ENCODE measurements around the gene MAEA. TPM values are rescaled to one million over a fixed set of nuclear protein-coding genes. Genes with fewer than 3 reads are reported as not detected.

MAEA gene
- total RNA-seq, 1 donor from 2014 or later = 38.2 TPM

DNA sequence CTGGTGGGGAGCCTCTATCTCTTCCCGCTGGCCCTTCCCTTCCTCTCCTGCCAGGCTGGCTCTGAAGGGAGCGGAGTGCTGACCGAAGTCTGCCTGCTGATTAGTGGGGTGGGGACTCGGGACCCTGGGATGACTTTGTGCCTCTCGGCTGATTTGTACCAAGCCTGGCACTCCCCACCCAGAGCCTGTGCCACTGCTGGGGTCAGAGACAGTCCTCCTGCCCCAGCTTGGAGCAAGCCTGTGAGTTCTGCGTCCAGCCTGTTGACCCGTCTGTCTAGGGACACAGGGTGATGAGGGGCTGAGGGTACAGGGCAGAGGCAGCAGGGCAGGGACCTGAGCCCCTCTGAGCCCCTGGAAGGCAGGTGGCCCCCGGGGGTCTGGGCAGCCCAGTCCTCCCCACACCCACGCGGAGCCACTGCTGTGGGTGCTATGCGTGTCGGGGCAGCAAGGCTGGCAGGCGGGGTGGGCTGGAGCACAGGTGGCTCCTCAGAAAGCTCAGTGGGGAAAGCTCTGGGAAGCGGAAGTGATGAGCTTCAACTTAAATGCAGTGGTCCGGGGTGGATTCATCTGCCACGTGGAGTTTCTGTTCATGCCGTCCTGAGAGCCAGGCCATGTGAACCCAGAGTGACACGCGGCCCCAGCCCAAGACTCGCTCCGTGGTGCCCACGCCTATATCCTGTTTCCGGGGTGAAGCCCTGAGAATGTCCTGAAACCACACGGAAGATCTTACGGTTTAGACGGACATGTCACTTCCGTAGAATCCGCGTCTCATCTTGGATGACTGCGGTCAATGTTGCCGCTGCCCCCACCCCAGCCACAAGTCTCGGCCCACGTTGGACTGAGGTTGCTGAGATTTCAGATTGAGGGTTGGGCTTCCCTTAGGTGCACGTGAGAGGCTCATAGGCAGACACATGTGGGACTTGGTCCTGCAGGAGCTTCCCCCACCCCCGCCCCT, 36.3 kb downstream of the MAEA start:
- H3K36me3 ChIP-seq = no peaks in the 10 kb centered on the region
- H3K4me3 Mint-ChIP-seq = no peak overlapping the region

DNA sequence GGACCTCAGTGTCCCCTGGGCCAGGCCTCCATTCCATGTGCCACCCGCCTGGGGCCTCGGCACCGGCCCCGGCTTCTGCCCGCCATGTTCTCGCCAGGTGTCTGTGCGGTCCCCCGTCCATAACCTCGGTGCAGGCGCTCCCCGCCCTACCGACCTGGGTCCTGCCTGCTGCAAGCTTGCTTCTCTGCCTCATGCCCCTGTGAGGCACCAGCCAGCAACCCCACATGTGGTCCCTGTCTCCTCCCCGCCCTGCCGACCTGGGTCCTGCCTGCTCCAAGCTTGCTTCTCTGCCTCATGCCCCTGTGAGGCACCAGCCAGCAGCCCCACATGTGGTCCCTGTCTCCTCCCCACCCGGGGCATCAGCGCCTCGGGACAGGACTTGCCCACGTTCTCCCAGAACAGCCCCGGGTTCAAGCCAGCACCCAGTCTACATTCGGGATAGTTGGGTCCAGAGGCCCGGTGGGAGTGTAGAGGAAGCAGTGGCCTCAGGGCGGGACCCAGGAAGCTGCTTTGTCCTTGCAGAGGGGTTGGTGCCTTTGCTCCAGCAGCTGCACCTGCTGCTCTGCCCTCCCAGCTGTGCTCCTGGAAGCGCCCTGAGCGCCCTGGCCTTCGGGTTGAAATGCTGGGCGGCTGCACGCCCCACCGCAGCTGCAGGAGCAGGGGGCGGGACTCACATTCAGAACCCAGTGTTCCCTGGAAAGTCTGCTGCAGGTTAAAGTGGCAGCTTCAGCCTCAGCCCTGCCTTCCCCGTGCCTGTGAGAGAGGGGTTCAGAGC, 37.2 kb downstream of the MAEA start:
- H3K4me1 Mint-ChIP-seq = peaks cover 2% of the 10 kb centered on the region
- no peak for TF ChIP-seq EZH2phosphoT487 (IDR thresholded peaks at IDR 0.05)
- no peak for TF ChIP-seq EZH2 (IDR thresholded peaks at IDR 0.05)
- TF ChIP-seq, protein P1, sequence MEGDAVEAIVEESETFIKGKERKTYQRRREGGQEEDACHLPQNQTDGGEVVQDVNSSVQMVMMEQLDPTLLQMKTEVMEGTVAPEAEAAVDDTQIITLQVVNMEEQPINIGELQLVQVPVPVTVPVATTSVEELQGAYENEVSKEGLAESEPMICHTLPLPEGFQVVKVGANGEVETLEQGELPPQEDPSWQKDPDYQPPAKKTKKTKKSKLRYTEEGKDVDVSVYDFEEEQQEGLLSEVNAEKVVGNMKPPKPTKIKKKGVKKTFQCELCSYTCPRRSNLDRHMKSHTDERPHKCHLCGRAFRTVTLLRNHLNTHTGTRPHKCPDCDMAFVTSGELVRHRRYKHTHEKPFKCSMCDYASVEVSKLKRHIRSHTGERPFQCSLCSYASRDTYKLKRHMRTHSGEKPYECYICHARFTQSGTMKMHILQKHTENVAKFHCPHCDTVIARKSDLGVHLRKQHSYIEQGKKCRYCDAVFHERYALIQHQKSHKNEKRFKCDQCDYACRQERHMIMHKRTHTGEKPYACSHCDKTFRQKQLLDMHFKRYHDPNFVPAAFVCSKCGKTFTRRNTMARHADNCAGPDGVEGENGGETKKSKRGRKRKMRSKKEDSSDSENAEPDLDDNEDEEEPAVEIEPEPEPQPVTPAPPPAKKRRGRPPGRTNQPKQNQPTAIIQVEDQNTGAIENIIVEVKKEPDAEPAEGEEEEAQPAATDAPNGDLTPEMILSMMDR (IDR thresholded peaks at IDR 0.05) = no peak
- no peaks in the 10 kb centered on the region for H3F3A ChIP-seq (ENCODE audit: low read depth)
- H2AFZ ChIP-seq (replicated peaks) = no peak overlapping the region
- no peak overlapping the region for H3K9ac ChIP-seq
- H3K27me3 Mint-ChIP-seq (ENCODE audit: insufficient read depth, low read depth) = peaks cover 2% of the 10 kb centered on the region
- H3K4me3 Mint-ChIP-seq = no peak overlapping the region
- no peaks in the 10 kb centered on the region for H3K79me2 ChIP-seq (ENCODE audit: low read depth)
- H4K20me1 ChIP-seq (ENCODE audit: low read depth) = peaks cover 2% of the 10 kb centered on the region
- H3K9me3 ChIP-seq (ENCODE audit: low read depth) = no peaks in the 10 kb centered on the region
- H3K27ac ChIP-seq = no peak overlapping the region
- H3K9me3 Mint-ChIP-seq = no peaks in the 10 kb centered on the region
- no peaks in the 10 kb centered on the region for H3K27me3 ChIP-seq
- no peak overlapping the region for H3K4me2 ChIP-seq
- no peak overlapping the region for H3K27ac Mint-ChIP-seq
- no peaks in the 10 kb centered on the region for H3K4me1 ChIP-seq
- peaks cover 5% of the 10 kb centered on the region for H3K36me3 Mint-ChIP-seq
- no peak for DNase-seq (ENCODE audit: low spot score)
- no peak overlapping the region for H3K4me3 ChIP-seq
- no peaks in the 10 kb centered on the region for H3K36me3 ChIP-seq

More for the DNA sequence above, 36.3 kb downstream of the MAEA start:
- H3K4me1 Mint-ChIP-seq = peaks cover 2% of the 10 kb centered on the region
- DNase-seq (ENCODE audit: low spot score) = no peak
- Histone ChIP-seq H3K4me2 (no peak overlapping the region), H3K27me3 (no peaks in the 10 kb centered on the region), H4K20me1 (ENCODE audit: low read depth) (no peaks in the 10 kb centered on the region), H3K9ac (no peak overlapping the region), H3K27ac (no peak overlapping the region), H3K9me3 (ENCODE audit: low read depth) (no peaks in the 10 kb centered on the region), H3K4me3 (no peak overlapping the region), H3K79me2 (ENCODE audit: low read depth) (no peaks in the 10 kb centered on the region), H3K4me1 (no peaks in the 10 kb centered on the region), H2AFZ (replicated peaks) (no peak overlapping the region), H3F3A (ENCODE audit: low read depth) (no peaks in the 10 kb centered on the region)
- H3K36me3 Mint-ChIP-seq = peaks cover 5% of the 10 kb centered on the region
- no peak overlapping the region for H3K27ac Mint-ChIP-seq
- H3K27me3 Mint-ChIP-seq (ENCODE audit: insufficient read depth, low read depth) = peaks cover 6% of the 10 kb centered on the region
- TF ChIP-seq, protein P1 (IDR thresholded peaks at IDR 0.05) = no peak
- no peak for TF ChIP-seq EZH2 (IDR thresholded peaks at IDR 0.05)
- TF ChIP-seq EZH2phosphoT487 (IDR thresholded peaks at IDR 0.05) = no peak
- no peaks in the 10 kb centered on the region for H3K9me3 Mint-ChIP-seq

GRCh38 chr4:1327526-1328266, 38.0 kb downstream of the MAEA start:
- no peak overlapping the region for H3K4me2 ChIP-seq
- H4K20me1 ChIP-seq (ENCODE audit: low read depth) = peaks cover 4% of the 10 kb centered on the region
- no peaks in the 10 kb centered on the region for H3F3A ChIP-seq (ENCODE audit: low read depth)
- no peak overlapping the region for H3K27ac ChIP-seq
- no peaks in the 10 kb centered on the region for H3K4me1 ChIP-seq
- H3K4me3 ChIP-seq = no peak overlapping the region
- H3K36me3 ChIP-seq = no peaks in the 10 kb centered on the region
- no peak overlapping the region for H2AFZ ChIP-seq (replicated peaks)
- TF ChIP-seq, protein P1 (IDR thresholded peaks at IDR 0.05) = no peak
- no peak for TF ChIP-seq EZH2phosphoT487 (IDR thresholded peaks at IDR 0.05)
- no peak for TF ChIP-seq EZH2 (IDR thresholded peaks at IDR 0.05)
- Mint-ChIP-seq H3K36me3 (peaks cover 5% of the 10 kb centered on the region), H3K27me3 (ENCODE audit: insufficient read depth, low read depth) (peaks cover 2% of the 10 kb centered on the region), H3K27ac (no peak overlapping the region), H3K4me1 (peaks cover 2% of the 10 kb centered on the region), H3K9me3 (no peaks in the 10 kb centered on the region), H3K4me3 (no peak overlapping the region)
- no peaks in the 10 kb centered on the region for H3K9me3 ChIP-seq (ENCODE audit: low read depth)
- no peak overlapping the region for H3K9ac ChIP-seq
- DNase-seq (ENCODE audit: low spot score) = no peak
- H3K79me2 ChIP-seq (ENCODE audit: low read depth) = no peaks in the 10 kb centered on the region
- no peaks in the 10 kb centered on the region for H3K27me3 ChIP-seq
